HCT116 (cell line): ENCODE data around the gene PHF2. TPM values are rescaled to one million over a fixed set of nuclear protein-coding genes. Genes with fewer than 3 reads are reported as not detected.

Experiments used
- ATAC-seq: fragments of 200-7000 bp; cut with Tn5 transposase; 2 replicates; pipeline ENCODE4 v1.9.1; 2020; ENCODE audit warnings: mild to moderate bottlenecking, moderate library complexity
- BruUV-seq: library from RNA; stranded (reverse); fragments of 400-500 nt; replicated peaks from 2 replicates; lab custom pipeline; 2021; lab: Mats Ljungman, UMichigan
- CTCF ChIA-PET: fragments of 300-600 bp; sonication (Branson Sonifier 250); formaldehyde crosslinking; loops from one replicate; lab custom pipeline; 2021; ENCODE audit warnings: antibody characterized with exemption; lab: Charles Lee
- POLR2A ChIA-PET: fragments of 300-600, 350-600 bp; sonication (Branson Sonifier 250); formaldehyde crosslinking; loops from one replicate; lab custom pipeline; 2021; ENCODE audit warnings: antibody characterized with exemption; lab: Charles Lee
- RAD21 ChIA-PET, 2 experiments: fragments of 300-600 bp; sonication (Branson Sonifier 250); formaldehyde crosslinking; loops; one replicate each; lab custom pipeline; 2023; ENCODE audit warnings: low total read pairs in 2 of 2; ENCODE audit not compliant: uncharacterized antibody in 2 of 2, unreplicated experiment in 2 of 2, low non-redundant PET in 1 of 2; lab: Charles Lee
- DNase-seq: peaks from one replicate; pipeline ENCODE4 v3.0.0-alpha.2; 2010; ENCODE audit warnings: low read depth, low spot score
- H2AFZ ChIP-seq: fragments of 200-600 bp; shearing (Covaris generic), sonication (generic); 2 replicates; pipeline ENCODE4 v1.6.1; 2017; ENCODE audit warnings: low read depth, mixed run types, mixed read lengths, antibody characterized with exemption, low read length; ENCODE audit not compliant: poor library complexity, severe bottlenecking
- H3K27ac ChIP-seq: 2 replicates; pipeline ENCODE4 v1.5.1; 2012; ENCODE audit warnings: low read depth, low read length
- H3K27me3 ChIP-seq: fragments of 200-600 bp; sonication (generic); 2 replicates; pipeline ENCODE4 v1.6.1; 2016; ENCODE audit warnings: mixed run types, low read length, mixed read lengths; ENCODE audit not compliant: insufficient read depth
- H3K36me3 ChIP-seq, 2 experiments: fragments of 200-500 bp in 1 of 2; fragments of 200-600 bp in 1 of 2; sonication (Bioruptor generic) in 1 of 2; sonication (generic) in 1 of 2; 2 replicates each; pipeline versions ENCODE4 v1.5.1 to v1.6.1; 2014 to 2016; ENCODE audit warnings: low read length in 2 of 2, inconsistent platforms in 1 of 2, mixed read lengths in 1 of 2, mixed run types in 1 of 2; ENCODE audit not compliant: insufficient read depth in 2 of 2, control insufficient read depth in 1 of 2
- H3K4me1 ChIP-seq, 2 experiments: fragments of 200-600 bp in 1 of 2; sonication (generic) in 1 of 2; 2 replicates each; pipeline versions ENCODE4 v1.5.1 to v1.6.1; 2012 to 2017; ENCODE audit warnings: low read length in 2 of 2, inconsistent platforms in 1 of 2, mild to moderate bottlenecking in 1 of 2, mixed read lengths in 1 of 2, mixed run types in 1 of 2, moderate library complexity in 1 of 2; ENCODE audit not compliant: insufficient read depth in 2 of 2, control insufficient read depth in 1 of 2
- H3K4me2 ChIP-seq: fragments of 200-600 bp; sonication (generic); 2 replicates; pipeline ENCODE4 v1.6.1; 2017; ENCODE audit warnings: mixed run types, low read length, mixed read lengths
- H3K4me3 ChIP-seq, 2 experiments: fragments of 200-600 bp in 1 of 2; sonication (generic) in 1 of 2; replicated peaks in 1 of 2; 2 replicates each; pipeline ENCODE4 v1.5.1; 2011 to 2016; ENCODE audit warnings: low read length in 2 of 2, control low read depth in 1 of 2, low read depth in 1 of 2, mild to moderate bottlenecking in 1 of 2, mixed read lengths in 1 of 2, mixed run types in 1 of 2
- H3K79me2 ChIP-seq: fragments of 200-600 bp; sonication (generic); 2 replicates; pipeline ENCODE4 v1.6.1; 2017; ENCODE audit warnings: mild to moderate bottlenecking, mixed run types, low read length, moderate library complexity, mixed read lengths; ENCODE audit not compliant: insufficient read depth
- H3K9ac ChIP-seq: fragments of 200-600 bp; sonication (generic); 2 replicates; pipeline ENCODE4 v1.6.1; 2016; ENCODE audit warnings: low read length, mixed read lengths
- H3K9me2 ChIP-seq: fragments of 200-600 bp; sonication (generic), shearing (Covaris generic); 2 replicates; pipeline ENCODE4 v1.6.1; 2017; ENCODE audit warnings: mixed run types, mild to moderate bottlenecking, moderate library complexity; ENCODE audit not compliant: insufficient read depth
- H3K9me3 ChIP-seq, 2 experiments: fragments of 200-500 bp in 1 of 2; fragments of 200-600 bp in 1 of 2; sonication (Bioruptor generic) in 1 of 2; sonication (generic) in 1 of 2; 2 replicates each; pipeline ENCODE4 v1.6.1; 2014 to 2017; ENCODE audit warnings: low read length in 2 of 2, mixed read lengths in 2 of 2, inconsistent platforms in 1 of 2, low read depth in 1 of 2, mild to moderate bottlenecking in 1 of 2, mixed run types in 1 of 2, moderate library complexity in 1 of 2; ENCODE audit not compliant: control insufficient read depth in 1 of 2, insufficient read depth in 1 of 2
- H4K20me1 ChIP-seq: fragments of 200-600 bp; sonication (generic), shearing (Covaris generic); 2 replicates; pipeline ENCODE4 v1.6.1; 2017; ENCODE audit warnings: mixed run types, mild to moderate bottlenecking, moderate library complexity; ENCODE audit not compliant: insufficient read depth
- ATF3 ChIP-seq: IDR thresholded peaks from 2 replicates; pipeline ENCODE4 v1.6.1; 2012
- CTCF ChIP-seq, 3 experiments: fragments of 200-600 bp in 1 of 3; sonication (generic) in 1 of 3; IDR thresholded peaks in 2 of 3; conservative IDR thresholded peaks in 1 of 3; 2 replicates each; pipeline ENCODE4 v1.5.1; 2012 to 2017; ENCODE audit warnings: low read depth in 2 of 3, low read length in 2 of 3, antibody characterized with exemption in 1 of 3, borderline replicate concordance in 1 of 3, control low read depth in 1 of 3, mild to moderate bottlenecking in 1 of 3, mixed read lengths in 1 of 3, mixed run types in 1 of 3, moderate library complexity in 1 of 3; ENCODE audit not compliant: insufficient read depth in 1 of 3
- EGR1 ChIP-seq: IDR thresholded peaks from 2 replicates; pipeline ENCODE4 v1.6.1; 2012; ENCODE audit warnings: low read depth
- JUND ChIP-seq: IDR thresholded peaks from 2 replicates; pipeline ENCODE4 v1.6.1; 2012
- MAX ChIP-seq: IDR thresholded peaks from 2 replicates; pipeline ENCODE4 v1.6.1; 2012
- RAD21 ChIP-seq: IDR thresholded peaks from 2 replicates; pipeline ENCODE4 v1.6.1; 2012; ENCODE audit warnings: low read depth, mild to moderate bottlenecking
- REST ChIP-seq: IDR thresholded peaks from 2 replicates; pipeline ENCODE4 v1.6.1; 2012; ENCODE audit warnings: low read depth
- ZFX ChIP-seq: fragments of 450-650 bp; IDR thresholded peaks from 2 replicates; pipeline ENCODE4 v1.6.1; 2017
- ZNF274 ChIP-seq: fragments of 200-500 bp; sonication (Bioruptor generic); IDR thresholded peaks from 2 replicates; pipeline ENCODE4 v1.6.1; 2014; ENCODE audit warnings: mild to moderate bottlenecking, low read depth, low read length, inconsistent platforms
- intact Hi-C: fragments of 100-400 bp; cut with micrococcal nuclease; formaldehyde crosslinking; loops from 2 replicates; pipeline ENCODE4 v1.10.0; 2022
- total RNA-seq: library from RNA; stranded (reverse); gene quantifications from one replicate; pipeline ENCODE4 v1.2.1, GENCODE V29; 2021; ENCODE audit not compliant: unreplicated experiment

Gene PHF2
- total RNA-seq, 1 experiment from 2014 or later, result 20.6 TPM

- no peaks in the 10 kb centered on the region for H3K9me3 ChIP-seq
- H4K20me1 ChIP-seq, result no peaks in the 10 kb centered on the region
- H3K27ac ChIP-seq, result no peak overlapping the region
- TF ChIP-seq JUND, result no peak
- TF ChIP-seq CTCF (IDR thresholded peaks at IDR 0.05 in 2 of 3, conservative IDR thresholded peaks at IDR 0.05 in 1 of 3; ENCODE audit: borderline replicate concordance in 1 of 3, insufficient read depth in 1 of 3, low read depth in 2 of 3, low read length in 2 of 3), result peak; percentile 44 to 68 (median 66)
- peak; percentile 34 for TF ChIP-seq RAD21
- ATAC-seq, result peak; percentile 93
- no peaks in the 10 kb centered on the region for H3K36me3 ChIP-seq
- H3K9me2 ChIP-seq, result no peaks in the 10 kb centered on the region
- CTCF ChIA-PET, result interaction anchor here (0.7 to 1.5 kb wide), 3 partner anchors 26 to 97 kb away, joined by 3 to 4 read pairs (median 3); no protein-coding TSS in a partner anchor
- H3K79me2 ChIP-seq, result peaks cover 16% of the 10 kb centered on the region; the same call in 1 of the 2 replicates
- DNase-seq, result peak; percentile 22
- H3K9ac ChIP-seq, result no peak overlapping the region
- BruUV-seq, result no TSS peak
- no peak overlapping the region for H3K4me2 ChIP-seq
- H2AFZ ChIP-seq, result no peak overlapping the region
- RAD21 ChIA-PET, result interaction anchor here in 1 of 2 experiments (0.5 kb wide), 1 partner anchor 9 kb away, joined by 3 read pairs; no protein-coding TSS in a partner anchor
- H3K4me3 ChIP-seq, result no peak overlapping the region
- H3K4me1 ChIP-seq, result peaks cover 6 to 13% of the 10 kb centered on the region in 2 experiments; a peak in 2 of 4 replicates
- no peaks in the 10 kb centered on the region for H3K27me3 ChIP-seq
- intact Hi-C loops, result no loop called here
- POLR2A ChIA-PET, result no interaction called here
Measured at GRCh38 chr9:93592643-93593021, 16.2 kb downstream of the PHF2 start.

- CTCF ChIA-PET, result interaction anchor here (0.7 to 1.5 kb wide), 3 partner anchors 27 to 97 kb away, joined by 3 to 4 read pairs (median 3); no protein-coding TSS in a partner anchor
- intact Hi-C loops, result no loop called here
- RAD21 ChIA-PET, result interaction anchor here in 1 of 2 experiments (0.5 kb wide), 1 partner anchor 9 kb away, joined by 3 read pairs; no protein-coding TSS in a partner anchor
- H3K9me3 ChIP-seq, result no peaks in the 10 kb centered on the region
- POLR2A ChIA-PET, result no interaction called here
- no peak overlapping the region for H2AFZ ChIP-seq
- ATAC-seq (no peak), DNase-seq (no peak)
- peaks cover 19% of the 10 kb centered on the region; the same call in 1 of the 2 replicates for H3K79me2 ChIP-seq
- no peaks in the 10 kb centered on the region for H3K9me2 ChIP-seq
- H3K4me2 ChIP-seq, result no peak overlapping the region
- no peaks in the 10 kb centered on the region for H4K20me1 ChIP-seq
- no peak overlapping the region for H3K4me3 ChIP-seq
- peaks cover 6 to 13% of the 10 kb centered on the region in 2 experiments; a peak in 2 of 4 replicates for H3K4me1 ChIP-seq
- no peak overlapping the region for H3K27ac ChIP-seq
- BruUV-seq, result no TSS peak
- H3K9ac ChIP-seq, result no peak overlapping the region
- H3K27me3 ChIP-seq, result no peaks in the 10 kb centered on the region
- no peaks in the 10 kb centered on the region for H3K36me3 ChIP-seq
- no peak for TF ChIP-seq RAD21
- TF ChIP-seq EGR1, result no peak
- TF ChIP-seq MAX, result no peak
- no peak for TF ChIP-seq ZFX
- TF ChIP-seq ZNF274, result no peak
- no peak for TF ChIP-seq CTCF (IDR thresholded peaks at IDR 0.05 in 2 of 3, conservative IDR thresholded peaks at IDR 0.05 in 1 of 3; ENCODE audit: borderline replicate concordance in 1 of 3, insufficient read depth in 1 of 3, low read depth in 2 of 3, low read length in 2 of 3)
- no peak for TF ChIP-seq REST
- TF ChIP-seq ATF3, result no peak
Measured at GRCh38 chr9:93593144-93593658, 16.8 kb downstream of the PHF2 start.
